HG03159 (cell line): ENCODE data around the gene JOSD2.
"Not testable (repeated sequence)": the region's sequence is repeated elsewhere in the genome, so short reads cannot be mapped to it uniquely, and the experiment has no call there.

Experiments
- ATAC-seq: cut with Tn5 transposase; IDR thresholded peaks from one replicate; pipeline ENCODE4 v1.9.1; 2021; ENCODE audit warnings: mild to moderate bottlenecking, moderate library complexity; ENCODE audit not compliant: unreplicated experiment

The JOSD2 gene

GRCh38 chr19:50478901-50479715 is 31.9 kb downstream of the JOSD2 start:
- ATAC-seq = no peak

GRCh38 chr19:50477751-50478515 is 33.1 kb downstream of the JOSD2 start:
- no peak for ATAC-seq

- ATAC-seq = no peak
These were observed 34.1 kb downstream of the JOSD2 start for GRCh38 chr19:50476907-50477238.

- peak; percentile 81 for ATAC-seq
These were observed 34.6 kb downstream of the JOSD2 start, which contains the start of the genes EMC10 and GARIN5A for GRCh38 chr19:50476224-50476906. TSS of gene EMC10 (plus strand) at chr19:50476507. CDS start at chr19:50476545, 38 bp downstream. TSS of gene GARIN5A (minus strand) at chr19:50476848. CDS start at chr19:50476388, 460 bp downstream.

- no peak for ATAC-seq
These were observed 35.2 kb downstream of the JOSD2 start for GRCh38 chr19:50475736-50476223.

GRCh38 chr19:50475101-50475568 is 35.9 kb downstream of the JOSD2 start:
- ATAC-seq = no peak

- ATAC-seq = not testable (repeated sequence)
These were observed 37.7 kb downstream of the JOSD2 start for GRCh38 chr19:50473336-50473735.

GRCh38 chr19:50468818-50469217 is 42.2 kb downstream of the JOSD2 start:
- no peak for ATAC-seq

GRCh38 chr19:50467566-50467965 is 43.4 kb downstream of the JOSD2 start:
- ATAC-seq = no peak

- ATAC-seq = no peak
These were observed 44.3 kb downstream of the JOSD2 start for GRCh38 chr19:50466706-50467039.

GRCh38 chr19:50465986-50466705 is 44.8 kb downstream of the JOSD2 start:
- ATAC-seq = no peak

GRCh38 chr19:50465000-50465399 is 46.0 kb downstream of the JOSD2 start:
- ATAC-seq = no peak

- ATAC-seq = no peak
These were observed 46.6 kb downstream of the JOSD2 start for GRCh38 chr19:50464348-50464747.

- ATAC-seq = no peak
These were observed 48.0 kb downstream of the JOSD2 start for GRCh38 chr19:50462970-50463369.

GRCh38 chr19:50461066-50461875 is 49.7 kb downstream of the JOSD2 start:
- peak; percentile 56 for ATAC-seq

GRCh38 chr19:50460161-50460765 is 50.7 kb downstream of the JOSD2 start:
- ATAC-seq = peak; percentile 69

- ATAC-seq = no peak
These were observed 51.4 kb downstream of the JOSD2 start for GRCh38 chr19:50459638-50460037.

- ATAC-seq = no peak
These were observed 51.9 kb downstream of the JOSD2 start for GRCh38 chr19:50459067-50459456.

- ATAC-seq = no peak
These were observed 52.5 kb downstream of the JOSD2 start for GRCh38 chr19:50458396-50459066.
